Heart right ventricle (tissue), 16 donors: ENCODE data around the gene GANC. TPM values are rescaled to one million over a fixed set of nuclear protein-coding genes. Genes with fewer than 3 reads are reported as not detected.

Source experiments
- ATAC-seq, 8 donors: fragments of 200-7000 bp; cut with Tn5 transposase; one replicate each; pipeline ENCODE4 v1.9.1; 2020; ENCODE audit warnings: mild to moderate bottlenecking in 8 of 8, moderate library complexity in 8 of 8, moderate number of reproducible peaks in 1 of 8
- DNase-seq, 2 donors: peaks; one replicate each; pipeline ENCODE4 v3.0.0-alpha.2; 2020
- H3K27ac ChIP-seq, 10 donors: fragments of 200-600 bp; sonication (generic) in 2 of 10; one replicate each; pipeline versions ENCODE4 v1.5.0 to v1.8.0; 2020 to 2022; ENCODE audit warnings: mild to moderate bottlenecking in 3 of 10
- H3K27me3 ChIP-seq, 7 donors: fragments of 200-600 bp; one replicate each; pipeline ENCODE4 v1.8.0; 2021 to 2022; ENCODE audit warnings: mild to moderate bottlenecking in 2 of 7
- H3K36me3 ChIP-seq, 9 donors: fragments of 200-600 bp; sonication (generic) in 1 of 9; one replicate each; pipeline versions ENCODE4 v1.5.0 to v1.8.0; 2020 to 2022; ENCODE audit warnings: mild to moderate bottlenecking in 2 of 9
- H3K4me1 ChIP-seq, 9 donors: fragments of 200-600 bp; sonication (generic) in 1 of 9; one replicate each; pipeline versions ENCODE4 v1.5.0 to v1.8.0; 2020 to 2022; ENCODE audit warnings: mild to moderate bottlenecking in 4 of 9
- H3K4me3 ChIP-seq, 10 donors: fragments of 200-600 bp; sonication (generic) in 2 of 10; one replicate each; pipeline versions ENCODE4 v1.5.0 to v1.8.0; 2020 to 2022; ENCODE audit warnings: mild to moderate bottlenecking in 7 of 10, moderate library complexity in 2 of 10
- H3K9me3 ChIP-seq, 11 donors: fragments of 200-600 bp in 10 of 11; sonication (generic) in 2 of 11; one replicate each; pipeline versions ENCODE4 v1.5.0 to v1.8.0; 2013 to 2022; ENCODE audit warnings: mild to moderate bottlenecking in 2 of 11, control low read depth in 1 of 11, moderate library complexity in 1 of 11
- CTCF ChIP-seq, 9 donors: fragments of 200-600 bp; sonication (generic) in 2 of 9; IDR thresholded peaks; one replicate each; pipeline versions ENCODE4 v1.5.0 to v1.8.0; 2021 to 2022; ENCODE audit warnings: antibody characterized with exemption in 9 of 9, mild to moderate bottlenecking in 5 of 9, moderate library complexity in 1 of 9
- WGBS, 2 donors: extraction: QIAGEN DNeasy Blood & Tissue Kit; methylation state at CpG; one replicate each; pipeline ENCODE4 v1.1.7; 2013; ENCODE audit warnings: inconsistent platforms in 1 of 2; 5-methylcytosine and 5-hydroxymethylcytosine counted together
- intact Hi-C, 10 donors: fragments of 100-400 bp; cut with DNase I; formaldehyde crosslinking; loops; one replicate each; pipeline versions ENCODE4 v1.11.1 to v1.14.2; 2022
- polyA plus RNA-seq, 2 donors: library from polyadenylated mRNA; stranded (reverse); fragments of 200-250 nt; gene quantifications; one replicate each; pipeline ENCODE4 v1.2.3, GENCODE V29; 2013
- total RNA-seq, 10 donors: library from RNA; stranded (reverse); fragmentation: NEBNext Ultra II Directional in 3 of 10; extraction: Animal tissue kit (Norgen Biotek cat#: 25700) in 3 of 10; gene quantifications; one replicate each; pipeline versions ENCODE4 v1.2.1 to v1.2.4, GENCODE V29; 2021 to 2023
- donor health status: Arrhythmogenic right ventricular cardiomyopathy.
- donor health status: ischemic (EF 13 %, LVEDD 7.1; RV severe dilation, severe dysfunction).
- donor health status: healthy with polysubstance abuse.
- donor health status: DM: no; HTN: yes; CAD: no.
- donor health status: DM: no; HTN: no; CAD: no.
- donor health status: ischemic (EF 25% LVEDD 6.9; RV normal size, moderate dysfunction).
- donor health status: ischemic (EF 25% LVEDD 5.7; RV mildly dilated, moderate dysfunction).
- donor health status: healthy.
- donor health status: DM: yes; HTN: yes; CAD: no.
- donor health status: Ischemic cardiomyopathy.
- donor health status: ischemic (EF 35%, LVEDD 5.7; RV mildly dilated, moderate dysfunction).
- donor health status: nonischemic (EF 11% LVEDD 7.7; RV severe dilation, severe dysfunction).
- donor health status: DM: yes; HTN: yes; CAD: no.
- donor health status: PGD.
- donor health status: ischemic (EF 29% LVEDD 5.4; RV normal size, mild dysfunction).
- donor health status: nonischemic (EF 23%, LVEDD 6.1; RV moderate dilation, normal function).

GANC gene
- total and polyA plus RNA-seq, 12 donors = 5.3 to 25.8 (median 17.6) TPM

GRCh38 chr15:42275780-42276391 lies 2.9 kb downstream of the GANC start:
- Histone ChIP-seq H3K36me3 (peaks cover 0 to 52% (median 19%) of the 10 kb centered on the region in 9 donors), H3K27ac (peak overlapping the region; percentile 20 to 99 (median 96)), H3K9me3 (no peaks in the 10 kb centered on the region), H3K27me3 (no peaks in the 10 kb centered on the region), H3K4me3 (peak overlapping the region in 6 of 10 donors; percentile 70 to 89 (median 74)), H3K4me1 (peaks cover 0 to 48% (median 40%) of the 10 kb centered on the region in 9 donors)
- TF ChIP-seq CTCF (IDR thresholded peaks at IDR 0.05) = no peak
- ATAC-seq (no peak), DNase-seq (no peak)
- WGBS, 2 donors = 48 to 60% methylated on average over 4 of the region's 4 CpGs
- intact Hi-C loops = loop anchor here in 3 of 10 donors (10.0 kb wide), 2 partner anchors 179 to 199 kb away; no protein-coding TSS in a partner anchor

- ATAC-seq = no peak
- 97 to 98% methylated on average over 2 of the region's 2 CpGs for WGBS, 2 donors
- Histone ChIP-seq H3K4me1 (peaks cover 0 to 40% (median 31%) of the 10 kb centered on the region in 9 donors), H3K9me3 (no peaks in the 10 kb centered on the region), H3K27me3 (no peaks in the 10 kb centered on the region), H3K4me3 (no peak overlapping the region), H3K36me3 (peaks cover 0 to 54% (median 24%) of the 10 kb centered on the region in 9 donors), H3K27ac (peak overlapping the region in 1 of 10 donors; percentile 99)
- TF ChIP-seq CTCF (IDR thresholded peaks at IDR 0.05) = no peak
- intact Hi-C loops = loop anchor here in 3 of 10 donors (10.0 kb wide), 2 partner anchors 178 to 198 kb away; no protein-coding TSS in a partner anchor
- DNase-seq = no peak
These were observed 3.8 kb downstream of the GANC start for GRCh38 chr15:42276762-42277161.

- Histone ChIP-seq H3K27me3 (no peaks in the 10 kb centered on the region), H3K36me3 (peaks cover 0 to 79% (median 31%) of the 10 kb centered on the region in 9 donors), H3K4me1 (peaks cover 0 to 29% (median 23%) of the 10 kb centered on the region in 9 donors), H3K27ac (peak overlapping the region in 1 of 10 donors; percentile 55), H3K4me3 (no peak overlapping the region), H3K9me3 (no peaks in the 10 kb centered on the region)
- intact Hi-C loops = loop anchor here in 3 of 10 donors (10.0 kb wide), 2 partner anchors 176 to 196 kb away; no protein-coding TSS in a partner anchor
- DNase-seq (no peak), ATAC-seq (no peak)
- no peak for TF ChIP-seq CTCF (IDR thresholded peaks at IDR 0.05)
- WGBS, 2 donors = 57 to 66% methylated on average over 3 of the region's 3 CpGs
These were observed 6.3 kb downstream of the GANC start for GRCh38 chr15:42279234-42279723.

GRCh38 chr15:42282344-42282743 lies 9.3 kb downstream of the GANC start:
- Histone ChIP-seq H3K36me3 (peaks cover 0 to 100% (median 31%) of the 10 kb centered on the region in 9 donors), H3K27ac (no peak overlapping the region), H3K9me3 (no peaks in the 10 kb centered on the region), H3K4me1 (peaks cover 0 to 8% (median 0%) of the 10 kb centered on the region in 9 donors), H3K27me3 (no peaks in the 10 kb centered on the region), H3K4me3 (no peak overlapping the region)
- DNase-seq (no peak), ATAC-seq (no peak)
- intact Hi-C loops = no loop called here
- no peak for TF ChIP-seq CTCF (IDR thresholded peaks at IDR 0.05)
